Endothelial cell of umbilical vein (primary cell): ENCODE measurements around the gene CD40. TPM values are rescaled to one million over a fixed set of nuclear protein-coding genes. Genes with fewer than 3 reads are reported as not detected.

ENCODE experiments used
- BruUV-seq: library from RNA; stranded (reverse); fragments of 400-500 nt; replicated peaks from 2 replicates; lab custom pipeline; 2021; lab: Mats Ljungman, UMichigan
- CTCF ChIA-PET: fragments of 300-600, 350-600 bp; sonication (Branson Sonifier 250); formaldehyde crosslinking; loops from one replicate; lab custom pipeline; 2021; ENCODE audit warnings: antibody characterized with exemption, inconsistent platforms; lab: Charles Lee
- POLR2A ChIA-PET: fragments of 300-600, 350-600 bp; sonication (Branson Sonifier 250); formaldehyde crosslinking; loops from one replicate; lab custom pipeline; 2021; ENCODE audit warnings: antibody characterized with exemption, inconsistent platforms; lab: Charles Lee
- DNase-seq: peaks from one replicate; pipeline ENCODE4 v3.0.0-alpha.2; 2011; ENCODE audit warnings: low read depth, low spot score
- FAIRE-seq: peaks from 2 replicates; lab custom pipeline; 2011; peaks lifted over from hg19 to GRCh38; lab: Jason Lieb, UNC
- H2AFZ ChIP-seq: 2 replicates; pipeline ENCODE4 v1.6.0; 2012; ENCODE audit warnings: low read depth, low read length, control low read depth, inconsistent platforms
- H3K27ac ChIP-seq: 2 replicates; pipeline ENCODE4 v1.5.1; 2011; ENCODE audit warnings: low read depth, mild to moderate bottlenecking, control low read depth, low read length, moderate library complexity; ENCODE audit not compliant: insufficient read depth
- H3K27me3 ChIP-seq, 2 experiments: 2 replicates each; pipeline versions ENCODE4 v1.6.0 to v1.6.1; 2011; ENCODE audit warnings: low read length in 2 of 2, mixed read lengths in 1 of 2; ENCODE audit not compliant: control insufficient read depth in 2 of 2, insufficient read depth in 2 of 2
- H3K36me3 ChIP-seq, 2 experiments: 2 replicates in 1 of 2; 3 replicates in 1 of 2; pipeline ENCODE4 v1.5.1; 2011; ENCODE audit warnings: low read length in 2 of 2, mild to moderate bottlenecking in 1 of 2, moderate library complexity in 1 of 2; ENCODE audit not compliant: control insufficient read depth in 2 of 2, insufficient read depth in 2 of 2; ENCODE audit errors: extremely low read depth in 1 of 2
- H3K4me1 ChIP-seq: 3 replicates; pipeline ENCODE4 v1.5.1; 2011; ENCODE audit warnings: mild to moderate bottlenecking, low read length; ENCODE audit not compliant: control insufficient read depth, insufficient read depth; ENCODE audit errors: extremely low read depth
- H3K4me2 ChIP-seq: 2 replicates; pipeline ENCODE4 v1.6.1; 2011; ENCODE audit warnings: low read length, control low read depth, mixed read lengths; ENCODE audit not compliant: insufficient read depth
- H3K4me3 ChIP-seq, 3 experiments: fragments of 200-600 bp in 1 of 3; sonication (generic), shearing (Covaris generic) in 1 of 3; replicated peaks in 1 of 3; 2 replicates each; pipeline ENCODE4 v1.5.1; 2011 to 2016; ENCODE audit warnings: control low read depth in 3 of 3, low read length in 3 of 3, mild to moderate bottlenecking in 2 of 3, inconsistent platforms in 1 of 3, low read depth in 1 of 3, moderate library complexity in 1 of 3; ENCODE audit not compliant: insufficient read depth in 1 of 3
- H3K79me2 ChIP-seq: 2 replicates; pipeline ENCODE4 v1.6.0; 2012; ENCODE audit warnings: low read length, inconsistent platforms; ENCODE audit not compliant: control insufficient read depth, insufficient read depth
- H3K9ac ChIP-seq: replicated peaks from 2 replicates; pipeline ENCODE3; 2011; ENCODE audit warnings: low read length, control low read depth; ENCODE audit not compliant: insufficient read depth; ENCODE audit errors: extremely low read depth
- H3K9me1 ChIP-seq: replicated peaks from 3 replicates; pipeline ENCODE4 v1.6.0; 2011; ENCODE audit warnings: mild to moderate bottlenecking, low read length; ENCODE audit not compliant: control insufficient read depth, insufficient read depth; ENCODE audit errors: extremely low read depth
- H3K9me3 ChIP-seq: replicated peaks from 2 replicates; pipeline ENCODE4 v1.5.1; 2012; ENCODE audit warnings: low read length, inconsistent platforms; ENCODE audit not compliant: control insufficient read depth, insufficient read depth
- H4K20me1 ChIP-seq: replicated peaks from 2 replicates; pipeline ENCODE3; 2011; ENCODE audit warnings: mild to moderate bottlenecking, low read length; ENCODE audit not compliant: control insufficient read depth, insufficient read depth; ENCODE audit errors: extremely low read depth
- EZH2 ChIP-seq: IDR thresholded peaks from 2 replicates; pipeline ENCODE4 v1.6.1; 2012; ENCODE audit warnings: borderline replicate concordance, low read depth, mild to moderate bottlenecking, moderate library complexity, low read length, inconsistent platforms; ENCODE audit not compliant: severe bottlenecking
- FOS ChIP-seq: IDR thresholded peaks from 2 replicates; pipeline ENCODE4 v1.6.1; 2011; ENCODE audit warnings: mild to moderate bottlenecking, low read length, moderate library complexity, borderline replicate concordance; ENCODE audit not compliant: insufficient read depth
- GATA2 ChIP-seq: IDR thresholded peaks from 2 replicates; pipeline ENCODE4 v1.7.0; 2011; ENCODE audit warnings: low read depth, mild to moderate bottlenecking, moderate library complexity, mixed read lengths, low read length; ENCODE audit not compliant: insufficient read length, insufficient read depth
- JUN ChIP-seq: IDR thresholded peaks from 2 replicates; pipeline ENCODE4 v1.6.1; 2011; ENCODE audit warnings: borderline replicate concordance, low read depth; ENCODE audit not compliant: insufficient read length, insufficient read depth
- MYC ChIP-seq: IDR thresholded peaks from one replicate; pipeline ENCODE4 v1.6.1; 2011; ENCODE audit warnings: mild to moderate bottlenecking, low read depth, low read length
- POLR2A ChIP-seq: IDR thresholded peaks from 2 replicates; pipeline ENCODE4 v1.6.1; 2012; ENCODE audit warnings: low read depth, mild to moderate bottlenecking, control low read depth, low read length
- POLR2AphosphoS5 ChIP-seq: IDR thresholded peaks from 2 replicates; pipeline ENCODE4 v1.6.1; 2012; ENCODE audit warnings: low read depth, mild to moderate bottlenecking, control low read depth, low read length, moderate library complexity; ENCODE audit not compliant: insufficient read depth
- dilution Hi-C: fragments of 300-500 bp; cut with MboI; formaldehyde crosslinking; loops from one replicate; pipeline ENCODE4 v1.15.0; 2019; ENCODE audit warnings: low sequenced_read_pairs; ENCODE audit not compliant: extremely low pct_ligation_motif_present
- intact Hi-C: fragments of 100-400 bp; cut with micrococcal nuclease; formaldehyde crosslinking; loops from one replicate; pipeline ENCODE4 v1.10.0; 2022
- polyA plus RNA-seq, 4 experiments: library from polyadenylated mRNA; depleted of rRNA in 3 of 4; stranded (reverse) in 3 of 4; unstranded in 1 of 4; fragments of >200 nt; gene quantifications; 2 replicates each; pipeline versions ENCODE4 v1.2.1 to v1.2.3, GENCODE V29; 2011 to 2012; ENCODE audit warnings: missing spikeins in 1 of 4
- total RNA-seq: library from RNA; stranded (reverse); gene quantifications from 2 replicates; pipeline ENCODE4 v1.2.3, GENCODE V29; 2021
- TF ChIP-seq, protein P1 (sequence below): IDR thresholded peaks from 2 replicates; pipeline ENCODE4 v1.6.1; 2011; ENCODE audit not compliant: insufficient read depth, insufficient read length
- TF ChIP-seq, protein P2 (sequence below), 2 donors: IDR thresholded peaks; 1 replicate in 1 of 2; 2 replicates in 1 of 2; pipeline ENCODE4 v1.5.1; 2011; ENCODE audit warnings: low read length in 2 of 2, mild to moderate bottlenecking in 2 of 2, moderate library complexity in 2 of 2, control low read depth in 1 of 2, inconsistent platforms in 1 of 2, low read depth in 1 of 2; ENCODE audit not compliant: insufficient read depth in 1 of 2; ENCODE audit errors: extremely low read depth in 1 of 2

Gene CD40
- total and polyA plus RNA-seq, 2 donors (not counting 3 experiments of a cell fraction or from before 2014, with no cell fraction given) = 36.6 to 38.3 TPM

DNA sequence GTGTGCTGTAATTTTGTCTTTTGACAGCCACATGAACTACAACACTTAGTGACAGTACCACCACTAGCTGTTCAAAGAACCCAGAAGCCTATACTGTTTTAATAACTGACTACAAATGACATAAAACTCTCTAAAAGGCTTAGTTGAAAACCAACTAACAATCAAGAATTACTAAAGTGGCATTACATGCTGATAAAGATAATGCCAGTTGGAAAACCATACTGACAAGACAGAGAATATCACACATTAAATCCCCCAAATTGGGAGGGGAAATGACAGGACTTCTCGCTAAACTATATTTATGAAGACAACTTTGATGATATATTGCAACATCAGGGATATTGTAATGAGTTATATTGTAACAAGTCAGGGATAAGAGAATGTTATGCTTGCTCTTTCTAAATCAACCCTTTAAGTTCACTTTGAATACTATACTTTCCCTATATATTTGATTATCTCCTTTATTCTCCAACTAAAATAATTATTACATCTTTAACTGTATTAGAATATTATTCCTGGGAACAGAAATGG lies 34.5 kb upstream of the CD40 start:
- H3K36me3 ChIP-seq = peaks cover 6% of the 10 kb centered on the region in 2 experiments
- dilution Hi-C loops (no loop called here), intact Hi-C loops (loop anchor here (10.0 kb wide), 1 partner anchor 269 kb away; the partner anchor contains the start of gene UBE2C)
- H3K4me3 ChIP-seq = no peak overlapping the region
- POLR2A ChIA-PET = no interaction called here
- DNase-seq (no peak), FAIRE-seq (no peak)
- H3K9me1 ChIP-seq = no peaks in the 10 kb centered on the region
- no peak overlapping the region for H3K4me2 ChIP-seq
- BruUV-seq = no TSS peak
- H3K27ac ChIP-seq = no peak overlapping the region
- H4K20me1 ChIP-seq = peaks cover 38% of the 10 kb centered on the region
- no peaks in the 10 kb centered on the region for H3K27me3 ChIP-seq
- no peak overlapping the region for H3K9ac ChIP-seq
- no peak for TF ChIP-seq FOS
- TF ChIP-seq GATA2 = no peak
- no peak for TF ChIP-seq POLR2AphosphoS5
- H2AFZ ChIP-seq = no peak overlapping the region
- peaks cover 94% of the 10 kb centered on the region for H3K79me2 ChIP-seq
- no peaks in the 10 kb centered on the region for H3K9me3 ChIP-seq
- CTCF ChIA-PET = interaction anchor here (0.8 to 1.1 kb wide), 2 partner anchors 56 to 97 kb away, joined by 3 read pairs; no protein-coding TSS in a partner anchor
- H3K4me1 ChIP-seq = peaks cover 17% of the 10 kb centered on the region

DNA sequence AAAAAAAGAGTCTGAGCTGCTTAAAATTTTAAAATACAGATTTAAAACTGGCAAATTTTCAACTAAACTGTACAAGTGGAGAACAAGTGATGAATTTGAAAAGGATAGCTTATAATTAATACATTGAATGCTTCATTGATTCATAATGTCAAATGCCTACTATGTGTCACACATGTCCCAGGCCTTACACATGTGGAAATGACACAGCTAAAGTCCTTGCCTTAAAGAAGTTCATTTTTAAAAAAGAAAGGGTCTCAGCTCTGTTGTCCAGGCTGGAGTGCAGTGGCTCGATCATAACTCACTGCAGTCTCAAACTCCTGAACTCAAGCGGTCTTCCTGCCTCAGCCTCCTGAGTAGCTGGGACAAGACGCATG lies 33.3 kb upstream of the CD40 start:
- intact Hi-C loops = loop anchor here (10.0 kb wide), 1 partner anchor 270 kb away; the partner anchor contains the start of gene UBE2C

More for the DNA sequence above, 33.3 kb upstream of the CD40 start:
- no peak overlapping the region for H3K4me2 ChIP-seq
- no peak overlapping the region for H3K4me3 ChIP-seq
- H3K9me1 ChIP-seq = no peaks in the 10 kb centered on the region
- TF ChIP-seq EZH2 = no peak
- TF ChIP-seq GATA2 = no peak
- no peak for TF ChIP-seq FOS
- TF ChIP-seq, protein P1, sequence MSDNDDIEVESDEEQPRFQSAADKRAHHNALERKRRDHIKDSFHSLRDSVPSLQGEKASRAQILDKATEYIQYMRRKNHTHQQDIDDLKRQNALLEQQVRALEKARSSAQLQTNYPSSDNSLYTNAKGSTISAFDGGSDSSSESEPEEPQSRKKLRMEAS = no peak
- no peak for TF ChIP-seq JUN
- TF ChIP-seq POLR2A = no peak
- TF ChIP-seq, protein P2, sequence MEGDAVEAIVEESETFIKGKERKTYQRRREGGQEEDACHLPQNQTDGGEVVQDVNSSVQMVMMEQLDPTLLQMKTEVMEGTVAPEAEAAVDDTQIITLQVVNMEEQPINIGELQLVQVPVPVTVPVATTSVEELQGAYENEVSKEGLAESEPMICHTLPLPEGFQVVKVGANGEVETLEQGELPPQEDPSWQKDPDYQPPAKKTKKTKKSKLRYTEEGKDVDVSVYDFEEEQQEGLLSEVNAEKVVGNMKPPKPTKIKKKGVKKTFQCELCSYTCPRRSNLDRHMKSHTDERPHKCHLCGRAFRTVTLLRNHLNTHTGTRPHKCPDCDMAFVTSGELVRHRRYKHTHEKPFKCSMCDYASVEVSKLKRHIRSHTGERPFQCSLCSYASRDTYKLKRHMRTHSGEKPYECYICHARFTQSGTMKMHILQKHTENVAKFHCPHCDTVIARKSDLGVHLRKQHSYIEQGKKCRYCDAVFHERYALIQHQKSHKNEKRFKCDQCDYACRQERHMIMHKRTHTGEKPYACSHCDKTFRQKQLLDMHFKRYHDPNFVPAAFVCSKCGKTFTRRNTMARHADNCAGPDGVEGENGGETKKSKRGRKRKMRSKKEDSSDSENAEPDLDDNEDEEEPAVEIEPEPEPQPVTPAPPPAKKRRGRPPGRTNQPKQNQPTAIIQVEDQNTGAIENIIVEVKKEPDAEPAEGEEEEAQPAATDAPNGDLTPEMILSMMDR (IDR thresholded peaks at IDR 0.05; ENCODE audit: extremely low read depth in 1 of 2, insufficient read depth in 1 of 2, low read depth in 1 of 2, low read length in 2 of 2) = no peak
- TF ChIP-seq MYC = no peak
- H3K27me3 ChIP-seq = no peaks in the 10 kb centered on the region
- peaks cover 93% of the 10 kb centered on the region for H3K79me2 ChIP-seq
- H2AFZ ChIP-seq = no peak overlapping the region
- no TSS peak for BruUV-seq
- FAIRE-seq (no peak), DNase-seq (no peak)
- POLR2A ChIA-PET = no interaction called here
- no peak overlapping the region for H3K27ac ChIP-seq
- no peaks in the 10 kb centered on the region for H3K9me3 ChIP-seq
- H4K20me1 ChIP-seq = peaks cover 38% of the 10 kb centered on the region
- H3K4me1 ChIP-seq = peaks cover 20% of the 10 kb centered on the region
- H3K9ac ChIP-seq = no peak overlapping the region
- no peaks in the 10 kb centered on the region for H3K36me3 ChIP-seq
- CTCF ChIA-PET = interaction anchor here (0.8 to 0.9 kb wide), 5 partner anchors 16 to 98 kb away, joined by 3 to 4 read pairs (median 3); no protein-coding TSS in a partner anchor
- dilution Hi-C loops = no loop called here
